Body of pancreas (tissue), 4 donors: Measurements from ENCODE around the gene SETSIP. TPM values are rescaled to one million over a fixed set of nuclear protein-coding genes. Genes with fewer than 3 reads are reported as not detected.

Experiments
- ATAC-seq: fragments of 150-250 bp; one replicate; pipeline ENCODE4 v1.9.1; 2016
- DNase-seq, 4 donors: peaks; one replicate each; pipeline ENCODE4 v3.0.0-alpha.2; 2019
- H3K27ac ChIP-seq, 4 donors: fragments of 200-600 bp; sonication (generic); 1 replicate in 3 of 4; 2 replicates in 1 of 4; pipeline versions ENCODE4 v1.5.1 to v1.6.1; 2016 to 2019; ENCODE audit warnings: mild to moderate bottlenecking in 1 of 4, mixed read lengths in 1 of 4, moderate library complexity in 1 of 4
- H3K27me3 ChIP-seq, 2 donors: fragments of 200-600 bp; sonication (generic); one replicate each; pipeline ENCODE4 v1.6.0; 2016; ENCODE audit warnings: mild to moderate bottlenecking in 1 of 2
- H3K36me3 ChIP-seq, 2 donors: fragments of 200-600 bp; sonication (generic); replicated peaks in 1 of 2; 2 replicates each; pipeline ENCODE4 v1.5.1; 2016; ENCODE audit warnings: low read depth in 2 of 2; ENCODE audit not compliant: insufficient read depth in 1 of 2
- H3K4me1 ChIP-seq: fragments of 200-600 bp; sonication (generic); one replicate; pipeline ENCODE4 v1.6.0; 2016
- H3K4me3 ChIP-seq, 2 donors: fragments of 200-600 bp; sonication (generic); 1 replicate in 1 of 2; 2 replicates in 1 of 2; pipeline ENCODE4 v1.5.1; 2016 to 2019
- H3K9me3 ChIP-seq, 3 donors: fragments of 200-600 bp; sonication (generic); 1 replicate in 2 of 3; 2 replicates in 1 of 3; pipeline ENCODE4 v1.5.1; 2016
- CTCF ChIP-seq, 7 experiments: fragments of 450-650 bp in 4 of 7; fragments of 200-600 bp in 3 of 7; sonication (generic) in 3 of 7; IDR thresholded peaks; one replicate each; pipeline ENCODE4 v1.5.1; 2016 to 2019; ENCODE audit warnings: antibody characterized with exemption in 7 of 7
- POLR2A ChIP-seq, 3 donors: fragments of 450-650 bp; IDR thresholded peaks; one replicate each; pipeline ENCODE4 v1.6.1; 2016; ENCODE audit warnings: antibody characterized with exemption in 3 of 3, mild to moderate bottlenecking in 2 of 3
- WGBS, 2 donors: methylation state at CpG; one replicate each; pipeline ENCODE4 v1.1.5; 2017; 5-methylcytosine and 5-hydroxymethylcytosine counted together
- intact Hi-C: fragments of 100-400 bp; cut with DNase I; formaldehyde crosslinking; loops from one replicate; pipeline ENCODE4 v1.15.1; 2023
- total RNA-seq, 2 donors: library from RNA; depleted of rRNA; stranded (reverse); fragments of >200 nt; gene quantifications; one replicate each; pipeline ENCODE4 v1.1.0, GENCODE V29; 2016

Gene SETSIP
- total RNA-seq, 2 donors from 2014 or later = not detected

GRCh38 chr1:92091625-92092024 is 16.4 kb upstream of the SETSIP start:
- H3K9me3 ChIP-seq = no peaks in the 10 kb centered on the region
- WGBS, 2 donors = 92 to 93% methylated on average over 5 of the region's 5 CpGs
- no peak overlapping the region for H3K4me3 ChIP-seq
- H3K27ac ChIP-seq = no peak overlapping the region
- DNase-seq (no peak), ATAC-seq (no peak)
- H3K4me1 ChIP-seq = no peaks in the 10 kb centered on the region
- no peaks in the 10 kb centered on the region for H3K36me3 ChIP-seq
- intact Hi-C loops = no loop called here
- H3K27me3 ChIP-seq = no peaks in the 10 kb centered on the region
- TF ChIP-seq POLR2A (IDR thresholded peaks at IDR 0.05) (no peak), CTCF (IDR thresholded peaks at IDR 0.05) (no peak)

GRCh38 chr1:92087542-92087941 is 12.3 kb upstream of the SETSIP start:
- H3K27me3 ChIP-seq = no peaks in the 10 kb centered on the region
- no peaks in the 10 kb centered on the region for H3K4me1 ChIP-seq
- TF ChIP-seq CTCF (IDR thresholded peaks at IDR 0.05) = no peak
- TF ChIP-seq POLR2A (IDR thresholded peaks at IDR 0.05) = no peak
- DNase-seq = no peak
- WGBS, 2 donors = 76 to 95% methylated on average over 1 of the region's 1 CpG
- intact Hi-C loops = no loop called here
- no peak for ATAC-seq
- no peak overlapping the region for H3K4me3 ChIP-seq
- no peak overlapping the region for H3K27ac ChIP-seq
- peaks cover 0 to 12% (median 0%) of the 10 kb centered on the region in 3 donors for H3K9me3 ChIP-seq
- H3K36me3 ChIP-seq = no peaks in the 10 kb centered on the region

GRCh38 chr1:92085727-92086126 is 10.5 kb upstream of the SETSIP start:
- intact Hi-C loops = no loop called here
- H3K27me3 ChIP-seq = no peaks in the 10 kb centered on the region

GRCh38 chr1:92084651-92085050 is 9.4 kb upstream of the SETSIP start:
- intact Hi-C loops = no loop called here
- H3K36me3 ChIP-seq = no peaks in the 10 kb centered on the region
- peaks cover 5% of the 10 kb centered on the region for H3K4me1 ChIP-seq
- no peak for TF ChIP-seq POLR2A (IDR thresholded peaks at IDR 0.05)
- TF ChIP-seq CTCF (IDR thresholded peaks at IDR 0.05) = no peak
- peaks cover 0 to 12% (median 0%) of the 10 kb centered on the region in 3 donors for H3K9me3 ChIP-seq
- WGBS, 2 donors = 91 to 100% methylated on average over 1 of the region's 1 CpG
- no peak overlapping the region for H3K4me3 ChIP-seq
- ATAC-seq = no peak
- no peaks in the 10 kb centered on the region for H3K27me3 ChIP-seq
- DNase-seq = no peak
- no peak overlapping the region for H3K27ac ChIP-seq

More at GRCh38 chr1:92085727-92086126, 10.5 kb upstream of the SETSIP start:
- Histone ChIP-seq H3K4me3 (no peak overlapping the region), H3K9me3 (peaks cover 0 to 12% (median 0%) of the 10 kb centered on the region in 3 donors), H3K36me3 (no peaks in the 10 kb centered on the region), H3K27ac (no peak overlapping the region), H3K4me1 (peaks cover 5% of the 10 kb centered on the region)
- WGBS, 2 donors = 97 to 98% methylated on average over 4 of the region's 4 CpGs
- DNase-seq (no peak), ATAC-seq (no peak)
- TF ChIP-seq CTCF (IDR thresholded peaks at IDR 0.05) (no peak), POLR2A (IDR thresholded peaks at IDR 0.05) (no peak)

- H3K36me3 ChIP-seq = no peaks in the 10 kb centered on the region
- 17 to 24% methylated on average over 4 of the region's 4 CpGs for WGBS, 2 donors
- H3K4me1 ChIP-seq = peaks cover 5% of the 10 kb centered on the region
- peak overlapping the region in 1 of 2 donors; percentile 64 for H3K4me3 ChIP-seq
- DNase-seq (no peak), ATAC-seq (no peak)
- intact Hi-C loops = no loop called here
- peak overlapping the region in 2 of 4 donors; percentile 75 to 87 for H3K27ac ChIP-seq
- TF ChIP-seq POLR2A (IDR thresholded peaks at IDR 0.05) (no peak), CTCF (IDR thresholded peaks at IDR 0.05) (no peak)
- no peaks in the 10 kb centered on the region for H3K27me3 ChIP-seq
- H3K9me3 ChIP-seq = peaks cover 0 to 9% (median 0%) of the 10 kb centered on the region in 3 donors
Measured at GRCh38 chr1:92081031-92081430, 5.8 kb upstream of the SETSIP start.
